Right forelimb (tissue), 1 donor: ENCODE results near the gene TGFBR2.
"Not testable (repeated sequence)": the region's sequence is repeated elsewhere in the genome, so short reads cannot be mapped to it uniquely, and the experiment has no call there.

ENCODE experiments used
- DNase-seq: peaks from one replicate; pipeline ENCODE4 v3.0.0-alpha.2; 2018

The TGFBR2 gene

GRCh38 chr3:30658328-30659052, 52.1 kb downstream of the TGFBR2 start:
- peak; percentile 59 for DNase-seq

GRCh38 chr3:30659270-30660130, 53.1 kb downstream of the TGFBR2 start:
- no peak for DNase-seq

- no peak for DNase-seq
Observed at GRCh38 chr3:30660136-30660535, 53.7 kb downstream of the TGFBR2 start.

GRCh38 chr3:30660656-30661055, 54.3 kb downstream of the TGFBR2 start:
- no peak for DNase-seq

GRCh38 chr3:30661098-30661873, 54.9 kb downstream of the TGFBR2 start:
- no peak for DNase-seq

GRCh38 chr3:30662836-30663235, 56.4 kb downstream of the TGFBR2 start:
- no peak for DNase-seq

- DNase-seq: no peak
Observed at GRCh38 chr3:30663533-30664241, 57.3 kb downstream of the TGFBR2 start.

GRCh38 chr3:30664459-30664858, 58.1 kb downstream of the TGFBR2 start:
- no peak for DNase-seq

GRCh38 chr3:30664884-30665283, 58.5 kb downstream of the TGFBR2 start:
- DNase-seq: no peak

- DNase-seq: no peak
Observed at GRCh38 chr3:30665539-30665938, 59.1 kb downstream of the TGFBR2 start.

GRCh38 chr3:30666572-30667279, 60.3 kb downstream of the TGFBR2 start:
- DNase-seq: no peak

- no peak for DNase-seq
Observed at GRCh38 chr3:30667280-30667651, 60.9 kb downstream of the TGFBR2 start.

- no peak for DNase-seq
Observed at GRCh38 chr3:30668051-30668609, 61.7 kb downstream of the TGFBR2 start.

GRCh38 chr3:30669360-30669934, 63.0 kb downstream of the TGFBR2 start:
- DNase-seq: not testable (repeated sequence)

- no peak for DNase-seq
Observed at GRCh38 chr3:30670292-30670691, 63.9 kb downstream of the TGFBR2 start.

- DNase-seq: no peak
Observed at GRCh38 chr3:30671527-30672286, 65.3 kb downstream of the TGFBR2 start.

- DNase-seq: no peak
Observed at GRCh38 chr3:30672287-30672735, 65.9 kb downstream of the TGFBR2 start.

- DNase-seq: no peak
Observed at GRCh38 chr3:30672959-30673358, 66.6 kb downstream of the TGFBR2 start.

GRCh38 chr3:30673425-30674341, 67.3 kb downstream of the TGFBR2 start:
- DNase-seq: no peak
